SK-N-SH treated with all-trans-retinoic acid at 6 μM for 48 hours (cell line): Measurements from ENCODE around the gene SYNJ2.

ENCODE experiments used
- CSRNP3 ChIP-seq: fragments of 250-450 bp; sonication (Bioruptor Pico); IDR thresholded peaks from 2 replicates; pipeline ENCODE4 v1.5.1; 2021; ENCODE audit warnings: mild to moderate bottlenecking, moderate library complexity
- PATZ1 ChIP-seq: fragments of 250-450 bp; sonication (Bioruptor Pico); IDR thresholded peaks from 2 replicates; pipeline ENCODE4 v1.8.0; 2020; ENCODE audit warnings: mild to moderate bottlenecking, moderate library complexity, borderline replicate concordance
- PPARA ChIP-seq: fragments of 250-450 bp; sonication (Bioruptor Pico); IDR thresholded peaks from 2 replicates; pipeline ENCODE4 v1.5.0; 2020; ENCODE audit warnings: mild to moderate bottlenecking, borderline replicate concordance

- TF ChIP-seq PATZ1 (CRISPR knock-in tag) (no peak), PPARA (CRISPR knock-in tag) (no peak), CSRNP3 (CRISPR knock-in tag) (no peak)
Measured at GRCh38 chr6:158014505-158015187, 33.0 kb downstream of the SYNJ2 start.
